ENCODE measurements around the gene OR1S2.
"Not testable (repeated sequence)": the region's sequence is repeated elsewhere in the genome, so short reads cannot be mapped to it uniquely, and the experiment has no call there.

The OR1S2 gene

GRCh38 chr11:58204042-58204441 lies at the start of gene OR1S2:
TSS of gene OR1S2 (minus strand) at chr11:58204142. CDS start at chr11:58204142, 0 bp downstream.
- no peak for TF ChIP-seq CTCF (IDR thresholded peaks at IDR 0.05; ENCODE audit: low read depth, low read length, missing control alignments)
- DNase-seq (ENCODE audit: low read depth): no peak
- in situ Hi-C loops (cut with HindIII; ENCODE audit: low sequenced_read_pairs): no loop called here
- H3K4me3 ChIP-seq (ENCODE audit: low read depth, low read length): no peak within 1 kb of the TSS

- in situ Hi-C loops (cut with HindIII; ENCODE audit: low sequenced_read_pairs): no loop called here
- no peak for TF ChIP-seq CTCF (IDR thresholded peaks at IDR 0.05; ENCODE audit: low read depth, low read length, missing control alignments)
- DNase-seq (ENCODE audit: low read depth): no peak
- H3K4me3 ChIP-seq (ENCODE audit: low read depth, low read length): no peak overlapping the region
Observed at GRCh38 chr11:58243954-58244353, 40.0 kb upstream of the OR1S2 start.

GRCh38 chr11:58227956-58228615 lies 24.1 kb upstream of the OR1S2 start:
- TF ChIP-seq CTCF (IDR thresholded peaks at IDR 0.05; ENCODE audit: low read depth, low read length, missing control alignments): no peak
- in situ Hi-C loops (cut with HindIII; ENCODE audit: low sequenced_read_pairs): no loop called here
- no peak overlapping the region for H3K4me3 ChIP-seq (ENCODE audit: low read depth, low read length)
- no peak for DNase-seq (ENCODE audit: low read depth)

- no peak overlapping the region for H3K4me3 ChIP-seq (ENCODE audit: low read depth, low read length)
- no peak for TF ChIP-seq CTCF (IDR thresholded peaks at IDR 0.05; ENCODE audit: low read depth, low read length, missing control alignments)
- no peak for DNase-seq (ENCODE audit: low read depth)
- in situ Hi-C loops (cut with HindIII; ENCODE audit: low sequenced_read_pairs): no loop called here
Observed at GRCh38 chr11:58222721-58223120, 18.8 kb upstream of the OR1S2 start.

GRCh38 chr11:58216476-58216875 lies 12.5 kb upstream of the OR1S2 start:
- no peak for TF ChIP-seq CTCF (IDR thresholded peaks at IDR 0.05; ENCODE audit: low read depth, low read length, missing control alignments)
- H3K4me3 ChIP-seq (ENCODE audit: low read depth, low read length): no peak overlapping the region
- in situ Hi-C loops (cut with HindIII; ENCODE audit: low sequenced_read_pairs): no loop called here
- no peak for DNase-seq (ENCODE audit: low read depth)

GRCh38 chr11:58212420-58212819 lies 8.5 kb upstream of the OR1S2 start, which contains the start of gene OR1S1:
TSS of gene OR1S1 (plus strand) at chr11:58212720.
- not testable (repeated sequence) for H3K4me3 ChIP-seq (ENCODE audit: low read depth, low read length)

GRCh38 chr11:58199271-58199670 lies 4.7 kb downstream of the OR1S2 start:
- TF ChIP-seq CTCF (IDR thresholded peaks at IDR 0.05; ENCODE audit: low read depth, low read length, missing control alignments): no peak
- in situ Hi-C loops (cut with HindIII; ENCODE audit: low sequenced_read_pairs): no loop called here
- DNase-seq (ENCODE audit: low read depth): no peak
- H3K4me3 ChIP-seq (ENCODE audit: low read depth, low read length): no peak overlapping the region

More at GRCh38 chr11:58212420-58212819, 8.5 kb upstream of the OR1S2 start, which contains the start of gene OR1S1:
- in situ Hi-C loops (cut with HindIII; ENCODE audit: low sequenced_read_pairs); DNase-seq (ENCODE audit: low read depth): not testable (repeated sequence)
